Measurements from ENCODE around the gene MZB1.
"Not testable (repeated sequence)": the region's sequence is repeated elsewhere in the genome, so short reads cannot be mapped to it uniquely, and the experiment has no call there.

MZB1 gene

DNA sequence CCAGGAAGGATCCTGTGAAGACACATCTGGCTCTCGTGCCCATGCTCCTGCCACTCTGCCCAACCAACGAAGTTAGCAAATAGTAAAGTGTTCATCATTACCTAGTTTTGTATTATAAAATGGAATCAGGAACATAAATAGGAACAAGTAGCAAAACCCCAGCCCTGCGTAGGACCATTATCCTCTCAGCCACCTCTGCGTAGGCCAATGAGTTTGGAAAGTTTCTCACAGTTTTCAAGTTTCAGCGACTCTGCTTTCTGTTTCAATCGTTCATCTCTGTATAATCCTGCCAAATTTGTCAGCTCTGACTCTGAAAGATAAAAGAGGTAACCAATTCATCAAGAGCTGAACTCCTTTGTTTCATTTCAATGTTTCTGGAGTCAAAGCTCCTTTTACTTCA is 24.2 kb upstream of the MZB1 start:
- TF ChIP-seq, protein P1, sequence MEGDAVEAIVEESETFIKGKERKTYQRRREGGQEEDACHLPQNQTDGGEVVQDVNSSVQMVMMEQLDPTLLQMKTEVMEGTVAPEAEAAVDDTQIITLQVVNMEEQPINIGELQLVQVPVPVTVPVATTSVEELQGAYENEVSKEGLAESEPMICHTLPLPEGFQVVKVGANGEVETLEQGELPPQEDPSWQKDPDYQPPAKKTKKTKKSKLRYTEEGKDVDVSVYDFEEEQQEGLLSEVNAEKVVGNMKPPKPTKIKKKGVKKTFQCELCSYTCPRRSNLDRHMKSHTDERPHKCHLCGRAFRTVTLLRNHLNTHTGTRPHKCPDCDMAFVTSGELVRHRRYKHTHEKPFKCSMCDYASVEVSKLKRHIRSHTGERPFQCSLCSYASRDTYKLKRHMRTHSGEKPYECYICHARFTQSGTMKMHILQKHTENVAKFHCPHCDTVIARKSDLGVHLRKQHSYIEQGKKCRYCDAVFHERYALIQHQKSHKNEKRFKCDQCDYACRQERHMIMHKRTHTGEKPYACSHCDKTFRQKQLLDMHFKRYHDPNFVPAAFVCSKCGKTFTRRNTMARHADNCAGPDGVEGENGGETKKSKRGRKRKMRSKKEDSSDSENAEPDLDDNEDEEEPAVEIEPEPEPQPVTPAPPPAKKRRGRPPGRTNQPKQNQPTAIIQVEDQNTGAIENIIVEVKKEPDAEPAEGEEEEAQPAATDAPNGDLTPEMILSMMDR (IDR thresholded peaks at IDR 0.05; ENCODE audit: low read depth, low read length), result no peak
- Histone ChIP-seq H3K4me1 (no peaks in the 10 kb centered on the region), H3K9me3 (no peaks in the 10 kb centered on the region), H3K4me3 (ENCODE audit: low read depth, low read length) (no peak overlapping the region), H3K36me3 (peaks cover 5% of the 10 kb centered on the region), H3K27me3 (no peaks in the 10 kb centered on the region)
- no peak for DNase-seq

DNA sequence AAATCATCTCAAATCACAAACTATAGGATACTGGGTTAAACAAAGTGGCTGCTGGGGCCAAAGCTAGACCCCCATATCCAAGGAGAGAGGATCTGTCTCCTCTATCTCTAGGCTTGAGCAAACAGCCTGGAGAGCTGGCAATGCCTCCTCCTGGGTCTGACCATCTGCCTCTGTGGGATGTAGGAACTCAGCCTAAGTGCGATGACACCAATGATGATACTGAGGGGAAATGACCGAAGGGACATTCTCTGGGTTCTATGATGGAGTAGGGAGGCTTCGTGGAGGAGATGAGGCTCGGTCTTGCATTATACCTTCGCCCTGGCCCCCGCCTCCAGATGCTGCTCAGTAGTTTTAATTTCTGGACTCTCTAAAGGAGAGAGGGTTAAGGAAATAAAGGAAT is 23.4 kb upstream of the MZB1 start:
- Histone ChIP-seq H3K27me3 (no peaks in the 10 kb centered on the region), H3K36me3 (peaks cover 5% of the 10 kb centered on the region), H3K9me3 (no peaks in the 10 kb centered on the region), H3K4me3 (ENCODE audit: low read depth, low read length) (no peak overlapping the region), H3K4me1 (no peaks in the 10 kb centered on the region)
- DNase-seq, result no peak
- TF ChIP-seq, protein P1 (IDR thresholded peaks at IDR 0.05; ENCODE audit: low read depth, low read length), result no peak

DNA sequence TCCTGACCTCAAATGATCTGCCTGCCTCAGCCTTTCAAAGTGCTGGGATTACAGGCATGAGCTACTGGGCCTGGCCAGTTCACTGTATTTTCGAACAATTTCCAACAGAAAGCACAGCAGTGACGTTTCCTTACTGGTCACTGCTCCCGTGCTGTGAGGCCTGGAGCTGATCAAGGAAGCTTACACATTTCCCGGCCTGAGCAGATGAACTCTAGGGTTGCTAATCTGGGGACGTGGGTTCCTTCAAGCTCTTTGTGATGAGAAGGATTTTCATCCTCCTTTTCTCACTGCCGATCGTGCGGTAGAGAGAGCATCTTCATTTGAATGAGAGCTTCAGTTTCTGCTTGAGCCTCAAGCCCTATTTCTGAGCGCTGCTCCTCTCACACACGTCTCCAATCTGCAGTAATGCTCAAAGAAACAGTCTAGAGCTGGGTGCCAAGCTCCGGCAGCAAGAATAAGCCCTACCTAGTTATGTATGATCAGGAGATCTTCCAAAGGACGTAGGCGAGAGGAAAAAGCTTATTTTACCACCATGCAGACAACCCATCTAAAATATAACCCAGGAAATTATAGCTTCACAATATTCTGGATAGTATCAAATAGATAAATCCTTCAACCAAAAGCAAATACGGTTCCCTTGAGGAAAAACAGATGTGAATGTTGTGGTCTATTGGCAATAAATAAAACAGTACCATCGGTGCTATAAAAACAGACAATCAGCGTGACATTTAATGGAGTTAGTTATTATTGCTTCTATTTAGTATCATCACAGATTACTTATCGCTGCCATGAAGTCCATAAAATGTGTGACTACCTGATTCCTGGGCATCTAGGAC is 21.5 kb upstream of the MZB1 start:
- DNase-seq, result no peak
- Histone ChIP-seq H3K4me1 (no peaks in the 10 kb centered on the region), H3K27me3 (no peaks in the 10 kb centered on the region), H3K9me3 (no peaks in the 10 kb centered on the region), H3K4me3 (ENCODE audit: low read depth, low read length) (no peak overlapping the region), H3K36me3 (no peaks in the 10 kb centered on the region; the same call in none of the 2 replicates)
- TF ChIP-seq, protein P1 (IDR thresholded peaks at IDR 0.05; ENCODE audit: low read depth, low read length), result no peak

DNA sequence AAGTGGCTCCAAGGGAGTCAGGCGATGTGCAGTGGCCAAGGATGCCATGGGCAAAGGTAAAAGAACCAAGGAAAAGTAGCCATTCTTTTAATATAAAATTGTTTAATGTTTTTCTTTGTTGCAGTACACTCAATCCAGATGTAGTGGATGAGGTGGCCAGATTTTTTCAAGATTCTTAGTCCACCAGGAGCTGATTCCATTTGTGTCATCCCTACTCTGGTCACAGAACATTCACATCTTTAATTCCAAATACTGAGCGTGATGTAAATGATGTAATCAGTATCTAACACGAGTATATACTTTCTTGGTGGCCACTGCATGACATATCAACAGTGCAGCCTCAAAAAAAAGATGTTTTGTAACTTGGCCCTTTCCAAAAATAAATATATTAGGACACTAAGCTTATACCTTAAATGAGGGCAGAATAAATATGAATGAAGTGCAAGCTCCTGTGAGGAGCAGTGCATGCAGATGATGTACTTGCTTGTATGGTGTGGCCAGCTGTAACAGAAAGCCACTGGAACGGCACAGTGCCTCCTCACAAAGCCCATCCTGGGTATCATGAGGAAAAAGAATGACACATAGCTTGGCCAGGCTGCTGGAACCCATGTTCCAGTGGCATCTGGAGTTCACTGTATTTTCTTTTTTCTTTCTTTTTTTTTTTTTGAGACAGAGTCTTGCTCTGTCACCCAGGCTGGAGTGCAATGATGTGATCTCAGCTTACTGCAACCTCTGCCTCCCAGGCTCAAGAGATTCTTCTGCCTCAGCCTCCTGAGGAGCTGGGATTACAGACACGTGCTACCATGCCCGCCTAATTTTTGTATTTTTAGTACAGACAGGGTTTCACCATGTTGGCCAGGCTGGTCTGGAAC is 20.6 kb upstream of the MZB1 start:
- Histone ChIP-seq H3K36me3 (no peaks in the 10 kb centered on the region; the same call in 1 of the 2 replicates), H3K4me3 (ENCODE audit: low read depth, low read length) (no peak overlapping the region), H3K9me3 (no peaks in the 10 kb centered on the region), H3K4me1 (no peaks in the 10 kb centered on the region), H3K27me3 (no peaks in the 10 kb centered on the region)
- TF ChIP-seq, protein P1 (IDR thresholded peaks at IDR 0.05; ENCODE audit: low read depth, low read length), result no peak
- no peak for DNase-seq

DNA sequence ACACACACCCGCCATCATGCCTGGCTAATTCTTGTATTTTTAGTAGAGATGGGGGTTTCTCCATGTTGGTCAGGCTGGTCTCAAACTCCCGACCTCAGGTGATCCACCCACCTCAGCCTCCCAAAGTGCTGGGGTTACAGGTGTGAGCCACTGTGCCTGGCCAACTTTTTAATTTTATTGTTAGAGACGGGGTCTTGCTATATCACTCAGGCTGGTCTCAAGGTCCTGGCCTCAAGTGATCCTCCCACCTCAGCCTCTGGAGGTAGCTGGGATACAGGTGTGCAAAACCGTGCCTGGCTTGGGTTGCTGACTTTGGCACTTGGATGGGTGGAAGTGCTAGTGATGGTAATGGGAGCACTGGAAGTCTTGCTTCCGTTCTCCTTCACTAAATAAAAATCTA is 19.4 kb upstream of the MZB1 start:
- H3K4me3 ChIP-seq (ENCODE audit: low read depth, low read length); DNase-seq; H3K36me3 ChIP-seq; H3K4me1 ChIP-seq; H3K9me3 ChIP-seq; H3K27me3 ChIP-seq: not testable (repeated sequence)

DNA sequence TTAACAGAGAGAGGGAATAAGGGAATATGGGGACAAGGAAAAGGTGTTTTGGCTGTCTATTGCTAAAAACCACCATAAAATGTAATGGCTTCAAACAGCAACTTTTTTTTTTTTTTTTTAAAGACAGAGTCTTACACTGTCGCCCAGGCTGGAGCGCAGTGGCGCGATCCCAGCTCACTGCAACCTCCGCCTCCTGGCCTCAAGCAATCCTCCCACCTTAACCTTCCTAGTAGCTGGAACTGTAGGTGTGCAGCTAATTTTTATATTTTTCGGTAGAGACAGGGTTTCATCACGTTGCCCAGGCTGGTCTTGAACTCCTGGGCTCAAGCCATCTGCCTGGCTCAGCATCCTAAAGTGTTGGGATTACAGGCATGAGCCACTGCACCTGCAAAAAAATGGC is 18.5 kb upstream of the MZB1 start:
- TF ChIP-seq, protein P1 (IDR thresholded peaks at IDR 0.05; ENCODE audit: low read depth, low read length), result no peak

More for the DNA sequence above, 18.5 kb upstream of the MZB1 start:
- DNase-seq, result no peak
- Histone ChIP-seq H3K4me3 (ENCODE audit: low read depth, low read length) (no peak overlapping the region), H3K36me3 (no peaks in the 10 kb centered on the region), H3K27me3 (no peaks in the 10 kb centered on the region), H3K9me3 (no peaks in the 10 kb centered on the region), H3K4me1 (peaks cover 4% of the 10 kb centered on the region)
